Measurements from ENCODE around the gene LARGE2.

- TF ChIP-seq CTCF (IDR thresholded peaks at IDR 0.05 in 8 of 11, conservative IDR thresholded peaks at IDR 0.05 in 3 of 11), result no peak
- TF ChIP-seq POLR2AphosphoS5 (IDR thresholded peaks at IDR 0.05), result no peak
Measured at GRCh38 chr11:45934580-45935318, 12.3 kb downstream of the LARGE2 start.
